Measurements from ENCODE around the gene RFXANK.

DNA sequence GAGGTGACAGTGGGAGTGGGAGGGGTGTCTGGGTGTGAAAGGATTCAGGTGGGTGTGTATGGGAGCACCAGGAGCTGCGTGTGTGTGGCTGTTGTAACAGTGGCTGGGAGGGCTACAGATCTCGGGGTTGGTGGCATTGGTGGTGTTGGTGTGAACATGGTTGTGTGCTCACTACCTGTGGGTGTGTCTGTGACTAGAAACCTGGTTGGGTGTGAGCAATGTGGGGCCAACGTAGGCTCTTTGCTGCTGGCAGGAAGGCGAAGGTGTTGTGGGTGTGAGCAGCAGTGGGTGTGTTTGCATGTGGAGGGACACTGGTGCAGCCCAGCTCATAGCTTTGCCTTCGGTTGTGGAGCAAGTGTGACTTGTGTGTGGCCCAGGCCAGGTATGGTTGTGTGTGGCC, 14.9 kb downstream of the RFXANK start:
- TF ChIP-seq CREBBP (IDR thresholded peaks at IDR 0.05; ENCODE audit: low read depth, low read length) (no peak), HDAC6 (IDR thresholded peaks at IDR 0.05; ENCODE audit: low read depth, low read length) (no peak), BHLHE40 (IDR thresholded peaks at IDR 0.05; ENCODE audit: low read length) (no peak), PML (IDR thresholded peaks at IDR 0.05; ENCODE audit: low read length) (no peak), ZNF121 (CRISPR knock-in tag; conservative IDR thresholded peaks at IDR 0.05) (no peak), SPI1 (IDR thresholded peaks at IDR 0.05; ENCODE audit: borderline replicate concordance, low read depth, low read length) (no peak), CBX5 (IDR thresholded peaks at IDR 0.05; ENCODE audit: borderline replicate concordance, low read depth) (no peak), EZH2 (IDR thresholded peaks at IDR 0.05; ENCODE audit: borderline replicate concordance, low read depth, low read length) (no peak)
- TF ChIP-seq, protein P1, sequence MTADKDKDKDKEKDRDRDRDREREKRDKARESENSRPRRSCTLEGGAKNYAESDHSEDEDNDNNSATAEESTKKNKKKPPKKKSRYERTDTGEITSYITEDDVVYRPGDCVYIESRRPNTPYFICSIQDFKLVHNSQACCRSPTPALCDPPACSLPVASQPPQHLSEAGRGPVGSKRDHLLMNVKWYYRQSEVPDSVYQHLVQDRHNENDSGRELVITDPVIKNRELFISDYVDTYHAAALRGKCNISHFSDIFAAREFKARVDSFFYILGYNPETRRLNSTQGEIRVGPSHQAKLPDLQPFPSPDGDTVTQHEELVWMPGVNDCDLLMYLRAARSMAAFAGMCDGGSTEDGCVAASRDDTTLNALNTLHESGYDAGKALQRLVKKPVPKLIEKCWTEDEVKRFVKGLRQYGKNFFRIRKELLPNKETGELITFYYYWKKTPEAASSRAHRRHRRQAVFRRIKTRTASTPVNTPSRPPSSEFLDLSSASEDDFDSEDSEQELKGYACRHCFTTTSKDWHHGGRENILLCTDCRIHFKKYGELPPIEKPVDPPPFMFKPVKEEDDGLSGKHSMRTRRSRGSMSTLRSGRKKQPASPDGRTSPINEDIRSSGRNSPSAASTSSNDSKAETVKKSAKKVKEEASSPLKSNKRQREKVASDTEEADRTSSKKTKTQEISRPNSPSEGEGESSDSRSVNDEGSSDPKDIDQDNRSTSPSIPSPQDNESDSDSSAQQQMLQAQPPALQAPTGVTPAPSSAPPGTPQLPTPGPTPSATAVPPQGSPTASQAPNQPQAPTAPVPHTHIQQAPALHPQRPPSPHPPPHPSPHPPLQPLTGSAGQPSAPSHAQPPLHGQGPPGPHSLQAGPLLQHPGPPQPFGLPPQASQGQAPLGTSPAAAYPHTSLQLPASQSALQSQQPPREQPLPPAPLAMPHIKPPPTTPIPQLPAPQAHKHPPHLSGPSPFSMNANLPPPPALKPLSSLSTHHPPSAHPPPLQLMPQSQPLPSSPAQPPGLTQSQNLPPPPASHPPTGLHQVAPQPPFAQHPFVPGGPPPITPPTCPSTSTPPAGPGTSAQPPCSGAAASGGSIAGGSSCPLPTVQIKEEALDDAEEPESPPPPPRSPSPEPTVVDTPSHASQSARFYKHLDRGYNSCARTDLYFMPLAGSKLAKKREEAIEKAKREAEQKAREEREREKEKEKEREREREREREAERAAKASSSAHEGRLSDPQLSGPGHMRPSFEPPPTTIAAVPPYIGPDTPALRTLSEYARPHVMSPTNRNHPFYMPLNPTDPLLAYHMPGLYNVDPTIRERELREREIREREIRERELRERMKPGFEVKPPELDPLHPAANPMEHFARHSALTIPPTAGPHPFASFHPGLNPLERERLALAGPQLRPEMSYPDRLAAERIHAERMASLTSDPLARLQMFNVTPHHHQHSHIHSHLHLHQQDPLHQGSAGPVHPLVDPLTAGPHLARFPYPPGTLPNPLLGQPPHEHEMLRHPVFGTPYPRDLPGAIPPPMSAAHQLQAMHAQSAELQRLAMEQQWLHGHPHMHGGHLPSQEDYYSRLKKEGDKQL (CRISPR knock-in tag; IDR thresholded peaks at IDR 0.05; ENCODE audit: borderline replicate concordance): no peak
- TF ChIP-seq, protein P2, sequence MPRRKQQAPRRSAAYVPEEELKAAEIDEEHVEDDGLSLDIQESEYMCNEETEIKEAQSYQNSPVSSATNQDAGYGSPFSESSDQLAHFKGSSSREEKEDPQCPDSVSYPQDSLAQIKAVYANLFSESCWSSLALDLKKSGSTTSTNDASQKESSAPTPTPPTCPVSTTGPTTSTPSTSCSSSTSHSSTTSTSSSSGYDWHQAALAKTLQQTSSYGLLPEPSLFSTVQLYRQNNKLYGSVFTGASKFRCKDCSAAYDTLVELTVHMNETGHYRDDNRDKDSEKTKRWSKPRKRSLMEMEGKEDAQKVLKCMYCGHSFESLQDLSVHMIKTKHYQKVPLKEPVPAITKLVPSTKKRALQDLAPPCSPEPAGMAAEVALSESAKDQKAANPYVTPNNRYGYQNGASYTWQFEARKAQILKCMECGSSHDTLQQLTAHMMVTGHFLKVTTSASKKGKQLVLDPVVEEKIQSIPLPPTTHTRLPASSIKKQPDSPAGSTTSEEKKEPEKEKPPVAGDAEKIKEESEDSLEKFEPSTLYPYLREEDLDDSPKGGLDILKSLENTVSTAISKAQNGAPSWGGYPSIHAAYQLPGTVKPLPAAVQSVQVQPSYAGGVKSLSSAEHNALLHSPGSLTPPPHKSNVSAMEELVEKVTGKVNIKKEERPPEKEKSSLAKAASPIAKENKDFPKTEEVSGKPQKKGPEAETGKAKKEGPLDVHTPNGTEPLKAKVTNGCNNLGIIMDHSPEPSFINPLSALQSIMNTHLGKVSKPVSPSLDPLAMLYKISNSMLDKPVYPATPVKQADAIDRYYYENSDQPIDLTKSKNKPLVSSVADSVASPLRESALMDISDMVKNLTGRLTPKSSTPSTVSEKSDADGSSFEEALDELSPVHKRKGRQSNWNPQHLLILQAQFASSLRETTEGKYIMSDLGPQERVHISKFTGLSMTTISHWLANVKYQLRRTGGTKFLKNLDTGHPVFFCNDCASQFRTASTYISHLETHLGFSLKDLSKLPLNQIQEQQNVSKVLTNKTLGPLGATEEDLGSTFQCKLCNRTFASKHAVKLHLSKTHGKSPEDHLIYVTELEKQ (CRISPR knock-in tag; IDR thresholded peaks at IDR 0.05): no peak
- TF ChIP-seq, protein P3, sequence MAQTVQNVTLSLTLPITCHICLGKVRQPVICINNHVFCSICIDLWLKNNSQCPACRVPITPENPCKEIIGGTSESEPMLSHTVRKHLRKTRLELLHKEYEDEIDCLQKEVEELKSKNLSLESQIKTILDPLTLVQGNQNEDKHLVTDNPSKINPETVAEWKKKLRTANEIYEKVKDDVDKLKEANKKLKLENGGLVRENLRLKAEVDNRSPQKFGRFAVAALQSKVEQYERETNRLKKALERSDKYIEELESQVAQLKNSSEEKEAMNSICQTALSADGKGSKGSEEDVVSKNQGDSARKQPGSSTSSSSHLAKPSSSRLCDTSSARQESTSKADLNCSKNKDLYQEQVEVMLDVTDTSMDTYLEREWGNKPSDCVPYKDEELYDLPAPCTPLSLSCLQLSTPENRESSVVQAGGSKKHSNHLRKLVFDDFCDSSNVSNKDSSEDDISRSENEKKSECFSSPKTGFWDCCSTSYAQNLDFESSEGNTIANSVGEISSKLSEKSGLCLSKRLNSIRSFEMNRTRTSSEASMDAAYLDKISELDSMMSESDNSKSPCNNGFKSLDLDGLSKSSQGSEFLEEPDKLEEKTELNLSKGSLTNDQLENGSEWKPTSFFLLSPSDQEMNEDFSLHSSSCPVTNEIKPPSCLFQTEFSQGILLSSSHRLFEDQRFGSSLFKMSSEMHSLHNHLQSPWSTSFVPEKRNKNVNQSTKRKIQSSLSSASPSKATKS (CRISPR knock-in tag; IDR thresholded peaks at IDR 0.05): no peak

All from K562 (cell line).